ENCODE data around the gene METTL14. TPM values are rescaled to one million over a fixed set of nuclear protein-coding genes. Genes with fewer than 3 reads are reported as not detected.

METTL14 gene
- total and polyA plus RNA-seq, 9 donors = 10.0 to 56.1 (median 44.0) TPM

GRCh38 chr4:118761397-118762016 lies 76.3 kb downstream of the METTL14 start:
- no peaks in the 10 kb centered on the region for H3K36me3 ChIP-seq
- H3K27me3 ChIP-seq = no peaks in the 10 kb centered on the region
- no peak overlapping the region for H3K4me3 ChIP-seq
- intact Hi-C loops (cut with DNase I) = no loop called here
- WGBS, 3 donors = 21 to 37% (median 23%) methylated on average over 2 of the region's 2 CpGs
- TF ChIP-seq EP300 (IDR thresholded peaks at IDR 0.05) (no peak), CTCF (IDR thresholded peaks at IDR 0.05) (no peak), POLR2A (IDR thresholded peaks at IDR 0.05) (no peak)
- peak overlapping the region; percentile 13 to 63 for H3K27ac ChIP-seq
- H3K9me3 ChIP-seq = no peaks in the 10 kb centered on the region
- peaks cover 16% of the 10 kb centered on the region for H3K4me1 ChIP-seq (ENCODE audit: insufficient read depth)
- no peak for DNase-seq

GRCh38 chr4:118762155-118762554 lies 77.0 kb downstream of the METTL14 start:
- WGBS, 3 donors = 75 to 82% (median 77%) methylated on average over 5 of the region's 5 CpGs
- no peak for DNase-seq
- Histone ChIP-seq H3K4me1 (ENCODE audit: insufficient read depth) (peaks cover 17% of the 10 kb centered on the region), H3K9me3 (no peaks in the 10 kb centered on the region), H3K27ac (peak overlapping the region in 1 of 2 donors; percentile 63), H3K36me3 (no peaks in the 10 kb centered on the region), H3K4me3 (no peak overlapping the region), H3K27me3 (no peaks in the 10 kb centered on the region)
- no peak for TF ChIP-seq CTCF (IDR thresholded peaks at IDR 0.05)
- TF ChIP-seq POLR2A (IDR thresholded peaks at IDR 0.05) = no peak
- TF ChIP-seq EP300 (IDR thresholded peaks at IDR 0.05) = no peak
- intact Hi-C loops (cut with DNase I) = no loop called here

- peaks cover 17% of the 10 kb centered on the region for H3K4me1 ChIP-seq (ENCODE audit: insufficient read depth)
- no peaks in the 10 kb centered on the region for H3K27me3 ChIP-seq
- TF ChIP-seq POLR2A (IDR thresholded peaks at IDR 0.05) (no peak), CTCF (IDR thresholded peaks at IDR 0.05) (no peak)
- H3K4me3 ChIP-seq = no peak overlapping the region
- H3K27ac ChIP-seq = peak overlapping the region in 1 of 2 donors; percentile 63
- no peaks in the 10 kb centered on the region for H3K9me3 ChIP-seq
- intact Hi-C loops (cut with DNase I) = no loop called here
- 36 to 47% (median 38%) methylated on average over 3 of the region's 3 CpGs for WGBS, 3 donors
- DNase-seq = no peak
- no peaks in the 10 kb centered on the region for H3K36me3 ChIP-seq
Observed at GRCh38 chr4:118762730-118763477, 77.7 kb downstream of the METTL14 start.

Small RNAs within 50 kb of the gene (small RNA-seq; reads per million reads assigned to genes)
- not detected for gene SEPT14P4

Other genes starting within 250 kb of the METTL14 start
- gene SEC24D, start 150.7 kb downstream of the METTL14 start, total RNA-seq = 10 to 100 TPM; 25.2 to 53.0 (median 39.5) TPM
- gene SEC24D, start 150.7 kb downstream of the METTL14 start, polyA plus RNA-seq = 10 to 100 TPM; 15.4 to 36.4 TPM
- 100 to 1,000 TPM in 5 of 7 donors, 10 to 100 TPM in 2; 61.9 to 265 (median 165) TPM for gene SYNPO2, start 203.5 kb downstream of the METTL14 start, total RNA-seq
- gene SYNPO2, start 203.5 kb downstream of the METTL14 start, polyA plus RNA-seq = 100 to 1,000 TPM in 1 of 2 donors, 10 to 100 TPM in 1; 54.8 to 121 TPM